ENCODE measurements around the gene CLUH. TPM values are rescaled to one million over a fixed set of nuclear protein-coding genes. Genes with fewer than 3 reads are reported as not detected.

The CLUH gene
- total RNA-seq, 6 experiments from 2014 or later: 88.9 to 224 (median 166) TPM

- ATAC-seq (peak in 1 of 4 donors; percentile 29), DNase-seq (no peak)
- no peak for TF ChIP-seq CTCF (IDR thresholded peaks at IDR 0.05)
- no peak for TF ChIP-seq POLR2A (IDR thresholded peaks at IDR 0.05)
- intact Hi-C loops (cut with DNase I): no loop called here
- no peak overlapping the region for H3K27ac ChIP-seq
- no peak overlapping the region for H3K4me3 ChIP-seq
- no peaks in the 10 kb centered on the region for H3K36me3 ChIP-seq
- H3K4me1 ChIP-seq: no peaks in the 10 kb centered on the region
- WGBS (ENCODE audit: insufficient coverage, low coverage, low lambda C conversion rate, missing lambda C conversion rate): no CpG with 5 or more reads among the region's 17 CpGs
- no peaks in the 10 kb centered on the region for H3K27me3 ChIP-seq
- no peaks in the 10 kb centered on the region for H3K9me3 ChIP-seq
Observed at GRCh38 chr17:2730764-2731353, 19.3 kb upstream of the CLUH start.

- no peaks in the 10 kb centered on the region for H3K27me3 ChIP-seq
- peak overlapping the region in 1 of 3 donors; percentile 10 for H3K4me3 ChIP-seq
- WGBS (ENCODE audit: insufficient coverage, low coverage, low lambda C conversion rate, missing lambda C conversion rate): 9% methylated on average over 7 of the region's 40 CpGs
- DNase-seq (peak in 1 of 3 donors; percentile 52), ATAC-seq (peak; percentile 78 to 87 (median 82))
- H3K36me3 ChIP-seq: no peaks in the 10 kb centered on the region
- H3K9me3 ChIP-seq: no peaks in the 10 kb centered on the region
- peaks cover 0 to 4% (median 0%) of the 10 kb centered on the region in 4 donors for H3K4me1 ChIP-seq
- TF ChIP-seq POLR2A (IDR thresholded peaks at IDR 0.05) (no peak), CTCF (IDR thresholded peaks at IDR 0.05) (peak in 2 of 4 donors; percentile 21 to 25)
- H3K27ac ChIP-seq: no peak overlapping the region
- intact Hi-C loops (cut with DNase I): no loop called here
Observed at GRCh38 chr17:2724784-2725164, 13.2 kb upstream of the CLUH start.

DNA sequence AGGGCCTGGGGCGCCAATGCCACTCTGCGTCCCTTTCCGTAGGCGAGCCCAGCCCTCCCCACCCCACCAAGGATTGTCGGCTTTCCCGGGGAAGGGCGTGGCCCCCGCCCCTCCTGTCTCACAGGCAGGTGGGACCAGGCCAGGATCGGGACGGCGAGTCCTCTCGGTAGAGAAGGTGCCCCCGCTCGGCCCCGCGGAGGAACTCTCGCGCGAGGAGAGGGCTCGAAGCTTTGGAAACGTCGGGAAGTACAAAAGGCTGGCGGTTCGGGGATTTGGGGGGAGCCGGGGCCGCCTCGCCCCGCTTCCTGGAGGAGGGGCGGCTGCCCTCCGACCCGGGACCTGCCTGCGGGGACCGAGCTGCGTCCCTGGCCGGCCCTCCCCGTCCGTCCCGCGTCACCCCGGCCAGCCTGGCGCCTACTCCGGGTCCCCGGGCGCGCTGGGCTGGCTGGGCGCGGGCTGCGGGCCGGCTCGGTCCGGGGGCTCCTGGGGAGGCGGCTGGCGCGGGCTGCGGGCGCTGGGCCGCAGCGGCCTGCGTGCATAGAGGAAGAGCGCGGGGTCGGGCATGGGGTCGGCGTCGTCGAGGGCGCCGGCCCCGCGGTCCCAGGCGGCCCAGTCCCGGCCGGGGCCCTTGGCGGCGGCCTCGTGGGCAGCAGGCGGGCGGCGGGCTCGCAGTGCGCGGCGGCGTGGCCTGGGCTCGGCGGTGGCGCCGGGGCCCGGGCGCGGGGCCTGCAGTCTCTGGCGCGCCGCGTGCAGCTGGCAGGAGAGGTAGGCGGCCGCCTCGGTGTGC, 12.6 kb upstream of the CLUH start:
- Histone ChIP-seq H3K27me3 (no peaks in the 10 kb centered on the region), H3K36me3 (no peaks in the 10 kb centered on the region), H3K9me3 (no peaks in the 10 kb centered on the region), H3K4me1 (peaks cover 0 to 4% (median 0%) of the 10 kb centered on the region in 4 donors), H3K4me3 (peak overlapping the region in 1 of 3 donors; percentile 10), H3K27ac (no peak overlapping the region)
- ATAC-seq (peak in 1 of 4 donors; percentile 17), DNase-seq (no peak)
- 0% methylated on average over 1 of the region's 98 CpGs for WGBS (ENCODE audit: insufficient coverage, low coverage, low lambda C conversion rate, missing lambda C conversion rate)
- TF ChIP-seq POLR2A (IDR thresholded peaks at IDR 0.05) (no peak), CTCF (IDR thresholded peaks at IDR 0.05) (no peak)
- intact Hi-C loops (cut with DNase I): no loop called here

DNA sequence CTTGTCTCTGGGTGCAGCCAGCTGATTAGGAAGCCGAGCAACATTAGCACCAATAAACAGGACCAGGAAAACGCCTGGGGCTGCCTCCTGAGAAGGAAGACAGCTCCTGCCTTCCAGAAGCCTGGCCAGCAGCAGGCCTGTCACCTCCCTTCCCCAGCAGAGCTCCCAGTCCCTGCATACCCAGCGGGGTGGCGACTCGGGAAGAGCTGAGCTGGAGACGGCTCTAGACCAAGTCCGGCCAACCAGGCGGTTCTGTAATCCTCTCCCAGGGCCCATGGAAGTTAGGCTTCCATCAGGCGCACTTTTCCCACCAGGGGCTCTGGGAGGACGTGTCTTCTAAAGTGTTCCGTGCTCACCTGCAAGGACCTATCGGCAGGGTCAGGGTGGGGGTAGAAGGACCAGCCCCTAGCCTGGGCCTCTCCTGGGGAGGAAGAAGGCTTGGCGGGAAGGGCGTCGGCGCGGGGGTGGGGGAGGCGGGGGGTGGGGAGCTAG, 12.0 kb upstream of the CLUH start:
- TF ChIP-seq CTCF (IDR thresholded peaks at IDR 0.05) (no peak), POLR2A (IDR thresholded peaks at IDR 0.05) (no peak)
- Histone ChIP-seq H3K27me3 (no peaks in the 10 kb centered on the region), H3K4me1 (peaks cover 0 to 4% (median 0%) of the 10 kb centered on the region in 4 donors), H3K27ac (no peak overlapping the region), H3K36me3 (no peaks in the 10 kb centered on the region), H3K9me3 (no peaks in the 10 kb centered on the region), H3K4me3 (no peak overlapping the region)
- intact Hi-C loops (cut with DNase I): no loop called here
- ATAC-seq (no peak), DNase-seq (no peak)
- 29% methylated on average over 3 of the region's 18 CpGs for WGBS (ENCODE audit: insufficient coverage, low coverage, low lambda C conversion rate, missing lambda C conversion rate)

All from right lobe of liver (tissue), 6 donors.